ENCODE measurements around the gene FN3K. TPM values are rescaled to one million over a fixed set of nuclear protein-coding genes. Genes with fewer than 3 reads are reported as not detected.

Gene FN3K
- total and polyA plus RNA-seq, 2 donors (not counting 3 experiments of a cell fraction or from before 2014, with no cell fraction given): 2.0 to 12.0 TPM

- no peaks in the 10 kb centered on the region for H3K4me1 ChIP-seq (ENCODE audit: control insufficient read depth, extremely low read depth, insufficient read depth, low read length)
- no peaks in the 10 kb centered on the region for H4K20me1 ChIP-seq (replicated peaks; ENCODE audit: control insufficient read depth, extremely low read depth, insufficient read depth, low read length)
- FAIRE-seq (no peak), DNase-seq (ENCODE audit: low read depth, low spot score) (no peak)
- ChIA-PET CTCF (interaction anchor here (0.6 kb wide), 1 partner anchor 23 kb away, joined by 3 read pairs; no protein-coding TSS in a partner anchor), POLR2A (no interaction called here)
- intact Hi-C loops (cut with micrococcal nuclease): no loop called here
- H3K9me1 ChIP-seq (replicated peaks; ENCODE audit: control insufficient read depth, extremely low read depth, insufficient read depth, low read length): no peaks in the 10 kb centered on the region
- H3K27me3 ChIP-seq (ENCODE audit: control insufficient read depth in 2 of 2, insufficient read depth in 2 of 2, low read length in 2 of 2): no peaks in the 10 kb centered on the region
- no peak overlapping the region for H3K9ac ChIP-seq (replicated peaks; ENCODE audit: extremely low read depth, insufficient read depth, low read length)
- TF ChIP-seq EZH2 (IDR thresholded peaks at IDR 0.05; ENCODE audit: borderline replicate concordance, low read depth, low read length, severe bottlenecking): no peak
- TF ChIP-seq POLR2A (IDR thresholded peaks at IDR 0.05; ENCODE audit: low read depth, low read length): no peak
- TF ChIP-seq, protein P1, sequence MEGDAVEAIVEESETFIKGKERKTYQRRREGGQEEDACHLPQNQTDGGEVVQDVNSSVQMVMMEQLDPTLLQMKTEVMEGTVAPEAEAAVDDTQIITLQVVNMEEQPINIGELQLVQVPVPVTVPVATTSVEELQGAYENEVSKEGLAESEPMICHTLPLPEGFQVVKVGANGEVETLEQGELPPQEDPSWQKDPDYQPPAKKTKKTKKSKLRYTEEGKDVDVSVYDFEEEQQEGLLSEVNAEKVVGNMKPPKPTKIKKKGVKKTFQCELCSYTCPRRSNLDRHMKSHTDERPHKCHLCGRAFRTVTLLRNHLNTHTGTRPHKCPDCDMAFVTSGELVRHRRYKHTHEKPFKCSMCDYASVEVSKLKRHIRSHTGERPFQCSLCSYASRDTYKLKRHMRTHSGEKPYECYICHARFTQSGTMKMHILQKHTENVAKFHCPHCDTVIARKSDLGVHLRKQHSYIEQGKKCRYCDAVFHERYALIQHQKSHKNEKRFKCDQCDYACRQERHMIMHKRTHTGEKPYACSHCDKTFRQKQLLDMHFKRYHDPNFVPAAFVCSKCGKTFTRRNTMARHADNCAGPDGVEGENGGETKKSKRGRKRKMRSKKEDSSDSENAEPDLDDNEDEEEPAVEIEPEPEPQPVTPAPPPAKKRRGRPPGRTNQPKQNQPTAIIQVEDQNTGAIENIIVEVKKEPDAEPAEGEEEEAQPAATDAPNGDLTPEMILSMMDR (IDR thresholded peaks at IDR 0.05; ENCODE audit: extremely low read depth in 1 of 2, insufficient read depth in 1 of 2, low read depth in 1 of 2, low read length in 2 of 2): no peak
- TF ChIP-seq GATA2 (IDR thresholded peaks at IDR 0.05; ENCODE audit: insufficient read depth, insufficient read length, low read depth, low read length): no peak
- no peak for TF ChIP-seq FOS (IDR thresholded peaks at IDR 0.05; ENCODE audit: borderline replicate concordance, insufficient read depth, low read length)
- TF ChIP-seq MYC (IDR thresholded peaks at IDR 0.05; ENCODE audit: low read depth, low read length): no peak
- TF ChIP-seq POLR2AphosphoS5 (IDR thresholded peaks at IDR 0.05; ENCODE audit: insufficient read depth, low read depth, low read length): no peak
- TF ChIP-seq, protein P2, sequence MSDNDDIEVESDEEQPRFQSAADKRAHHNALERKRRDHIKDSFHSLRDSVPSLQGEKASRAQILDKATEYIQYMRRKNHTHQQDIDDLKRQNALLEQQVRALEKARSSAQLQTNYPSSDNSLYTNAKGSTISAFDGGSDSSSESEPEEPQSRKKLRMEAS (IDR thresholded peaks at IDR 0.05; ENCODE audit: insufficient read depth, insufficient read length): no peak
- TF ChIP-seq JUN (IDR thresholded peaks at IDR 0.05; ENCODE audit: borderline replicate concordance, insufficient read depth, insufficient read length, low read depth): no peak
- no peak overlapping the region for H3K4me2 ChIP-seq (ENCODE audit: insufficient read depth, low read length)
- no peak overlapping the region for H3K4me3 ChIP-seq (replicated peaks in 1 of 3; ENCODE audit: insufficient read depth in 1 of 3, low read depth in 1 of 3, low read length in 3 of 3)
- no peaks in the 10 kb centered on the region for H3K36me3 ChIP-seq (ENCODE audit: control insufficient read depth in 2 of 2, extremely low read depth in 1 of 2, insufficient read depth in 2 of 2, low read length in 2 of 2)
- dilution Hi-C loops (cut with MboI; ENCODE audit: extremely low pct_ligation_motif_present, low sequenced_read_pairs): no loop called here
- no peaks in the 10 kb centered on the region for H3K79me2 ChIP-seq (ENCODE audit: control insufficient read depth, insufficient read depth, low read length)
- no peak overlapping the region for H2AFZ ChIP-seq (ENCODE audit: low read depth, low read length)
- no peak overlapping the region for H3K27ac ChIP-seq (ENCODE audit: insufficient read depth, low read depth, low read length)
- H3K9me3 ChIP-seq (replicated peaks; ENCODE audit: control insufficient read depth, insufficient read depth, low read length): peaks cover 4% of the 10 kb centered on the region
- BruUV-seq (replicated peaks): no TSS peak
Measured at GRCh38 chr17:82690786-82691489, 44.5 kb upstream of the FN3K start.
